ENCODE results near the gene LMO1.

The LMO1 gene

GRCh38 chr11:8288166-8288772 is 24.6 kb upstream of the LMO1 start:
- no peak for DNase-seq

- DNase-seq: no peak
These were observed 24.0 kb upstream of the LMO1 start for GRCh38 chr11:8287703-8288102.

GRCh38 chr11:8287297-8287696 is 23.6 kb upstream of the LMO1 start:
- no peak for DNase-seq

- DNase-seq: no peak
These were observed 23.2 kb upstream of the LMO1 start for GRCh38 chr11:8286886-8287285.

GRCh38 chr11:8285796-8286195 is 22.1 kb upstream of the LMO1 start:
- no peak for DNase-seq

GRCh38 chr11:8285228-8285627 is 21.6 kb upstream of the LMO1 start:
- no peak for DNase-seq

GRCh38 chr11:8283465-8284230 is 20.0 kb upstream of the LMO1 start:
- no peak for DNase-seq

GRCh38 chr11:8283100-8283464 is 19.4 kb upstream of the LMO1 start:
- no peak for DNase-seq

- no peak for DNase-seq
These were observed 19.0 kb upstream of the LMO1 start for GRCh38 chr11:8282631-8283030.

GRCh38 chr11:8281266-8281665 is 17.6 kb upstream of the LMO1 start:
- DNase-seq: no peak

GRCh38 chr11:8277691-8278090 is 14.0 kb upstream of the LMO1 start:
- no peak for DNase-seq

GRCh38 chr11:8276528-8276927 is 12.8 kb upstream of the LMO1 start:
- DNase-seq: no peak

- no peak for DNase-seq
These were observed 9.6 kb upstream of the LMO1 start for GRCh38 chr11:8273287-8273686.

- no peak for DNase-seq
These were observed 7.6 kb upstream of the LMO1 start for GRCh38 chr11:8271106-8271886.

GRCh38 chr11:8269636-8270035 is 6.0 kb upstream of the LMO1 start:
- DNase-seq: no peak

GRCh38 chr11:8268530-8269400 is 5.1 kb upstream of the LMO1 start:
- DNase-seq: no peak

GRCh38 chr11:8267831-8268529 is 4.3 kb upstream of the LMO1 start:
- no peak for DNase-seq

- no peak for DNase-seq
These were observed 3.6 kb upstream of the LMO1 start for GRCh38 chr11:8267280-8267679.

- no peak for DNase-seq
These were observed 2.9 kb upstream of the LMO1 start for GRCh38 chr11:8266246-8267241.

- no peak for DNase-seq
These were observed 2.1 kb upstream of the LMO1 start for GRCh38 chr11:8265681-8266241.
